NCI-H2227 treated with DMSO at 0.1 percent for 48 hours (cell line): Measurements from ENCODE around the gene STK4.
"Not testable (repeated sequence)": the region's sequence is repeated elsewhere in the genome, so short reads cannot be mapped to it uniquely, and the experiment has no call there.

Experiments
- DNase-seq: peaks from one replicate; lab custom pipeline; 2025; lab: John Stamatoyannopoulos, UW

STK4 gene

GRCh38 chr20:44988631-44989171 is 22.4 kb downstream of the STK4 start:
- DNase-seq = no peak

DNA sequence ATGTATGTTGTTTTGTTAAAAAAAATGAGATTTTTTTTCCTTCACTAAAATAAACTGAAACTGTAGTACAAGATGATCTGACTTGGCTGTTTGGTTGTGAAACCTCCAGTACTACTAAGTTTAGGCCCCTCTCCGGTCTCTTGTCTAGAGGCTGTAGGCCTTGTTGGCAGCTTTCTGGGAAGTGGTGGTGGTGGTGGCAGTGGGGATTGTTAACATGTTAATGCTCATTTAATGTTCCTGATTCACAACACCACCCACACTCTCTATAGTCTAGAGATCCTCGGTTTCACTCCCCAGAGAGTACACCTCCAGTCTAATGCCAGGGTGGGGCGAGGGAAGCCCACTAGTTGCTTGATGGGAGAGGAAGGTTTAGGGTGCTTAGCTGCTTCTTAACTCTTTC is 24.1 kb downstream of the STK4 start:
- DNase-seq = no peak

GRCh38 chr20:44990957-44991356 is 24.6 kb downstream of the STK4 start:
- DNase-seq = no peak

DNA sequence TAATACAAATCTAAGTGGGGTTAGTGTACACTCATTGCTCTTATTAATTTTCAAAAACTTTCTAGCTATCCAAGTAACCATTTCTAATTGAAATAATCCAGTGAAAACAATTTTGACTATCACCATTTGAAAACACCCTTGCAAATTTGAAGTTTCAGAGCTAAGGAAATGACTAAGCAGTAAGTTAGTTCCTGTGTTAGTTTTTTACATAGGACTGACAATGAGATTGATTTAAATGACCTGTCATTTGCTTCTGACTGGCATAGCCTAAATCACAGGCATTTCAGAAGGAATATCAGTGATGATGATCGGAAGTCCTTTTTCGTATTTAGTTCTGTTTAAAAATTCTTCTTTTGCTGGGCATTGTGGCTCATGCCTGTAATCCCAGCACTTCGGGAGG is 27.0 kb downstream of the STK4 start:
- no peak for DNase-seq

GRCh38 chr20:44997171-44997570 is 30.9 kb downstream of the STK4 start:
- no peak for DNase-seq

DNA sequence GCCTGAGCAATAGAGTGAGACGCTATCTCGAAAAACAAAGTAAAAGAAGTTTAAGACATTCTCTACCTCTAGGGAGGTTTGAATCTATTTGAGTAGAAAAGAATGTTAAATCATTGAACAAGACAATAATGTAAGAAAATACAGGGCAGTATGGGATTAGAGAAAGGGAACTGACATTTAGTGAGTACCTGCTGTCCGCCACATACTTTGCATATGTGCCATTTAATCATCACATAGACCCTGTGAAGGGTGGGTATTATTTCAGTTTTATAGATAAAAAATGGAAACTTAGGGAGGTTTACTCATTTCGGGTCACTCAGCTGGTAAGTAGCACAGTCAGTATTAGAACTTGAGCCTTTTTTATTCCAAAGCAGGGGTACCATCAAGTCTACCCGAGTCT is 31.4 kb downstream of the STK4 start:
- DNase-seq = no peak

GRCh38 chr20:45008521-45009049 is 42.3 kb downstream of the STK4 start:
- no peak for DNase-seq

DNA sequence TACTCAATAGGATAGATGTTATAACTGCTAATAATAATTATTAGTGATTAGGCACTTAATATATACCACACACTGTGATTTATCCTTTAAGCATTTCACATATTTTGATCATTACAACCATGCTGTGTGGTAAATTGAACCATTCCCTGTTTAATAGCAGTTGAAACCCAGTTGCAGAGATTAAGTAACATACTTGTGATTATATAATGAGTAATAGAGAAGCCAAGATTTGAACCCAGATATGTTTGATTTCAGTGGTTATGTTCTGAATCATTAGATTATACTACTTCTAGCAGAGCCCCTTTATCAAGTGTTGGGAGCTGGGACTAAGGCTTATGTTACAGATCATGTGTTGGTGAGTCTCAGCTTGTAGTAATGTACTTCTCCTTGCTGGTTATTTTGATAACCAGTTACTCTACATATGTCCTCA is 44.1 kb downstream of the STK4 start:
- no peak for DNase-seq

- DNase-seq = peak; percentile 23
Measured at GRCh38 chr20:45011108-45011526, 44.8 kb downstream of the STK4 start.

- no peak for DNase-seq
Measured at GRCh38 chr20:45012682-45013302, 46.5 kb downstream of the STK4 start.

- DNase-seq = not testable (repeated sequence)
Measured at GRCh38 chr20:45014131-45014530, 47.8 kb downstream of the STK4 start.

DNA sequence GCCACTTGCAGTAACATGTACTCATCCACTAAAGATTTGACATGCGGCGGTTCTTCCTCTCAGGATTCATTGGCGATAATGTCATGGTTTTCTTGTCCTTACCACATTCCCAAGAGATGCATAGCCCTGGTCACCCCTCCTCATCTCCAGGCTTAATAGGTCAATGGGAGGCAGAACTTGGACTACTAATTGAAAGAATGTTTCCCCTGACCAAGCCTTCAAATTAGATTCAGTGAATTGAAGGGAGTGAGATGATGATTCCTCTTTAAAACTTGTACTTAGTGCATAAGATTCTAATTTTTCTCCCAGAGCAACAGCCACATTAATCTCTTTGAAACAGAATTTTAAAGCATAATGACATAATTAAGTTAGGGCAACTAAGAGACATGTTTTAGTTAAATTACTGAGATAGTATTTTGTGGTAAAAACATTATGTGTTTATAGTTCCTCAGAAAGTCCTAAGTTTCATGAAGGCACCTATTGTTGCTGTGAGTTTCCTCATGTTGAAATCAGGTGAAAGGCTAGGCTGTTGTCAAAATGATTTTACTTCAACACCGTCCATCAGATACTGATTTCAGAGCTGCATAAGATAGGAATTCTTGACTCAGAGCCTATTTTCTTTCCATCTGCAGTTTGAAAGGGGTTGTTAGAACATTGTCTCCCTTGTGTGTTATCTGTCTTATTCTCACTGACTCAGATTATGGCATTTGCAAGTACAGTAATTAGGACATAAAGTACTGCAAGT is 48.5 kb downstream of the STK4 start:
- no peak for DNase-seq

DNA sequence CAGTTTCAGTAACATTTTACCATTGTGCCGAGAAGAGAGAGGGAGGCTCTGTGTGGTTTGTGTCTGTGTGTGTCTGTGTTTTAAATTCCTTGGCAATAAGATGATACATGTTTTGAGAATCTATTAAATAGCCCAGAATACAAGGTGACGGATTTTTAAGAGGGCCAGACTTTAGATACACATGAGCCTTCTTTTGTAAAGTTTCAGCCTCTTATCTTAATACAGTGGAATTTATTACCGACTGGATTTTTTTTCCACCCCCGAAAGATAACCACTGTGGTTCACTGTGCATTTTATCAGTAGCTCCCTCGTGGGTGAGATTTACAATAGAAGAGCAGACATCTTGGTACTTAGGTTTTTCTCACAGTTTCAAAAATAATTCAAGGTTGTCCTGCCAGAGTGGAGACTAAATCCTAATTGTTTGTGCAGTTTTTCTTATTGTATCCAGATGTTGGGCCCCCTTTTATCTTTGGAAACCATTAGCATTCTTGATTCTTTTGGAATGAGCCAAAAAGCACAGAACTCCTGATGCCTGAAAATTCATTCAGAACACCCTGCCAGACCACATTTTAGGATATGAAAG is 49.9 kb downstream of the STK4 start:
- no peak for DNase-seq

GRCh38 chr20:45017281-45017680 is 51.0 kb downstream of the STK4 start:
- no peak for DNase-seq

GRCh38 chr20:45017857-45018256 is 51.5 kb downstream of the STK4 start:
- no peak for DNase-seq

DNA sequence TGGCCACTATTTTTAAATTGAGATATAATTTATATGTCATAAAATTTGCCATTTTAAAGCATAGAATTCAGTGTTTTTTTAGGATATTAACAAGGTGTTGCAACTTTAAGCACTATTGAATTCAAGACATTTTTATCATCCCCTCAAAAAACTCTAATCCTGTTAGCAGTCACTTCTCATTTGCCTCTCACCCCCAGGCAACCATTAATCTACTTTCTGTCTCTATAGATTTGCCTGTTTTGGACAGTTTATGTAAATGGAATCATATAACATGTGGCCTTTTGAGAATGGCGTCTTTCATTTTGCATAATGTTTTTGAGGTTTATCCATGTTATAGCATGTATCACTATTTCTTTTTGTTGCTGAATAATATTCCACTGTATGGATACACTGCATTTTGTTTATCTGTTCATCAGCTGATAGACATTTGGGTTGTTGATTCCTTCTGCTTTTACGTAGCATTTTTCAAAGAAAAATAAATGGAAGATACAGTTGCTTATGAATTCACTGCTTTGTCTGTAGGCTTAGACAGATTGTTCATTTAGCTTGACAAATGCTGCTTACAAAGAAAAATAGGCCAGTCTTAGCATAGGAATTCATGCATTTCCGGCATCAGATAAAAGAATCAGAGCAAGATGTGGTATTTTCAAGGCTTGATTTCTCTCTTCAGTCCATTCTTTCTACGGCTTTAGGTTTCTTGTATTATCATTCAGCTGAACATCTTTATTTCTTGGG is 52.9 kb downstream of the STK4 start:
- DNase-seq = no peak

GRCh38 chr20:45019762-45020123 is 53.4 kb downstream of the STK4 start:
- no peak for DNase-seq

DNA sequence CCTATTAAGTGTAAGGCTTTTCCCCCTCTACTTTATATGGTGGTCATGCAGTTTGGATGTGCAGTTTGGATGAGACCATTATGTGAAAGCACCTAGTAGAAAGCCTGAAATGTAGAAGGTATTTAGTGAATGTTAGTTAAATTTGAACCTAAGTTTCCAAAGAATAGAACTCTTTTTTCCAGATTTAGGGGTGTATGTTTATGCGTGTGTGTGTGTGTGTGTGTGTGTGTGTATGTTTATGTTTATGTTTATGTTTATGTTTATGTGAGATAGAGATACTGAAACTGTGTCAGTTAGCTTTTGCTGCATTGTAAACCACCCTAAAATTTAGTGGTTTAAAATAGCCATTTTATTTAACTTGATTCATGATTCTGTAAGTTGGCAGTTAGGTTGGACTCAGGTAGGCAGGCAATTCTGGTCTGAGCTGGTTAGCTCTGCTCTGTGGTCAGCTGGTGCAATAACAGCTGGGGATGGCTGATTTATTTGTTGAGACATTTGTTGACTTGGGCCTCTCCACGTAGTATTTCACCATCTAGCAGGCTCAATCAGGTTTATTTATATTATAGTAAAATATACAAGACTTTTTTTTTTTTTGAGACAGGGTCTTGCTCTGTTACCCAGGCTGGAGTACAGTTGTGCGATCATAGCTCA is 54.0 kb downstream of the STK4 start:
- no peak for DNase-seq

DNA sequence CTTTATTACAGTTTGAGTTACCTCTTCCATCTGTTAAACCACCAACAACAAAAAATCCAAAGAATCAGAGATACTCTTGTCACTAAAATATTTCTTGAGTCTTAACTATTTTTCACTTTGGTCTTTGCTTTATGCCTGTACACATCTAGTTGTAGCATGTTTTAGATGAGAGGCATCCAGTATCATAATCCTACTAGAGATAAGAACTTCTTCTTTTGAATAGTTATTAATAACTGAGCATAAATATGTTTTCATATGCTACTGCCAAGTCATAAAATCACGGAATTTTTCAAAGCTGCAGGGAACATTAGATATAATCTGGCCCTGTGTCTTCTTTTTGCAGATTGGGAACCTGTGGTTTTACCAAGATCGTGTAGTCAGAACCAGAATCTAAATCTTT is 55.3 kb downstream of the STK4 start:
- DNase-seq = no peak

- not testable (repeated sequence) for DNase-seq
Measured at GRCh38 chr20:45023140-45023539, 56.8 kb downstream of the STK4 start.

DNA sequence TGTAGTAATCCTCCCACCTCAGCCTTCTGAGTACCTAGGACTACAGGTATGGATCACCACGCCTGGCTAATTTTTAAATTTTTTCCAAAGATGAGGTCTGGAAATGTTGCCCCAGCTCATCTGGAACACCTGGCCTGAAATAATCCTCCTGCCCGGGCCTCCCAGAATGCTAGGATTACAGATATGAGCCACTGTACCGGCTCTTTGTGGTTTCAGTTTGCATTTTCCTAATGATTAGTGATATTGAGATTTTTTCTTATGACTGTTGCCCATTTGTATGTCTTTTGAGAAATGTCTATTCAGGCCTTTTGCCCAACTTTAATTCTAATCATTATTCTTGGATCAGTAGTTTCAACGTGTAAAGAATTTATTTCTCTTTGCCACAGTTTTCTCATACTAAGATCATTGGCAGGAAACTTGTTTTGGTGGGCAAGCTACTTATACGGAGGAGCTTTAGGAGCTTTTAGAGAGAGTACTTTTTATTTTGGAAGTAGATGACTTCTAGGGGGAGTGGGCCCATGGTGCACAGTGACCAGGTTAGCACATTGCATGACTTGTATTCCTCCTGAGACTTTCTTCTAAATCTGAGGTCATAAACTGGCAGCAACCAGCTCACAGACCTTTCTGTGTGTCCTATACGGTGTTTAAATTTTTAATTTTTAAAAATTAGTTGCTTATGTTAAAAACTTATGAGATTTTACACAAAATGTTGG is 62.3 kb downstream of the STK4 start:
- DNase-seq = no peak
